NB4 (cell line): ENCODE results near the gene B3GNT9.

Experiments
- DNase-seq: peaks from one replicate; pipeline ENCODE4 v3.0.0; 2010; ENCODE audit warnings: low read depth
- H3K4me3 ChIP-seq: one replicate; pipeline ENCODE4 v1.5.1; 2011; ENCODE audit warnings: mild to moderate bottlenecking, low read depth, low read length, moderate library complexity
- CTCF ChIP-seq: IDR thresholded peaks from one replicate; pipeline ENCODE4 v1.5.1; 2012; ENCODE audit warnings: low read depth, low read length
- MAX ChIP-seq: IDR thresholded peaks from 2 replicates; pipeline ENCODE4 v1.6.1; 2011; ENCODE audit warnings: low read depth, low read length
- MYC ChIP-seq: IDR thresholded peaks from 2 replicates; pipeline ENCODE4 v1.6.1; 2011; ENCODE audit warnings: low read depth, low read length
- POLR2A ChIP-seq: IDR thresholded peaks from 2 replicates; pipeline ENCODE4 v1.6.1; 2011; ENCODE audit warnings: mild to moderate bottlenecking; ENCODE audit not compliant: insufficient read length; ENCODE audit errors: extremely low read depth

The B3GNT9 gene

GRCh38 chr16:67197704-67198103, 46.9 kb upstream of the B3GNT9 start:
- DNase-seq = no peak
- TF ChIP-seq POLR2A (no peak), MYC (no peak), MAX (no peak), CTCF (no peak)
- no peak overlapping the region for H3K4me3 ChIP-seq

- DNase-seq = no peak
- no peak overlapping the region for H3K4me3 ChIP-seq
- TF ChIP-seq MYC = no peak
- TF ChIP-seq CTCF = no peak
- TF ChIP-seq MAX = no peak
- TF ChIP-seq POLR2A = no peak
Observed at GRCh38 chr16:67196881-67197280, 46.1 kb upstream of the B3GNT9 start.

- no peak overlapping the region for H3K4me3 ChIP-seq
- TF ChIP-seq MYC = no peak
- no peak for TF ChIP-seq MAX
- no peak for TF ChIP-seq CTCF
- TF ChIP-seq POLR2A = no peak
- no peak for DNase-seq
Observed at GRCh38 chr16:67195676-67196075, 44.9 kb upstream of the B3GNT9 start.

- H3K4me3 ChIP-seq = no peak overlapping the region
- TF ChIP-seq POLR2A = no peak
- no peak for DNase-seq
Observed at GRCh38 chr16:67194260-67194659, 43.5 kb upstream of the B3GNT9 start.

GRCh38 chr16:67193536-67193935, 42.7 kb upstream of the B3GNT9 start:
- DNase-seq = no peak
- TF ChIP-seq CTCF (no peak), MAX (no peak), MYC (no peak), POLR2A (no peak)
- H3K4me3 ChIP-seq = peak overlapping the region; percentile 100

- peak overlapping the region; percentile 100 for H3K4me3 ChIP-seq
- TF ChIP-seq CTCF = no peak
- no peak for TF ChIP-seq MAX
- no peak for TF ChIP-seq POLR2A
- no peak for TF ChIP-seq MYC
- DNase-seq = peak; percentile 26
Observed at GRCh38 chr16:67192781-67193361, 42.1 kb upstream of the B3GNT9 start.
